ENCODE measurements around the gene TUBGCP6. TPM values are rescaled to one million over a fixed set of nuclear protein-coding genes. Genes with fewer than 3 reads are reported as not detected.

TUBGCP6 gene
- total and polyA plus RNA-seq, 10 of the 15 experiments (the other 5 are each of a cell fraction or from before 2014, with no cell fraction given), result 0.74 to 41.4 (median 19.4) TPM

DNA sequence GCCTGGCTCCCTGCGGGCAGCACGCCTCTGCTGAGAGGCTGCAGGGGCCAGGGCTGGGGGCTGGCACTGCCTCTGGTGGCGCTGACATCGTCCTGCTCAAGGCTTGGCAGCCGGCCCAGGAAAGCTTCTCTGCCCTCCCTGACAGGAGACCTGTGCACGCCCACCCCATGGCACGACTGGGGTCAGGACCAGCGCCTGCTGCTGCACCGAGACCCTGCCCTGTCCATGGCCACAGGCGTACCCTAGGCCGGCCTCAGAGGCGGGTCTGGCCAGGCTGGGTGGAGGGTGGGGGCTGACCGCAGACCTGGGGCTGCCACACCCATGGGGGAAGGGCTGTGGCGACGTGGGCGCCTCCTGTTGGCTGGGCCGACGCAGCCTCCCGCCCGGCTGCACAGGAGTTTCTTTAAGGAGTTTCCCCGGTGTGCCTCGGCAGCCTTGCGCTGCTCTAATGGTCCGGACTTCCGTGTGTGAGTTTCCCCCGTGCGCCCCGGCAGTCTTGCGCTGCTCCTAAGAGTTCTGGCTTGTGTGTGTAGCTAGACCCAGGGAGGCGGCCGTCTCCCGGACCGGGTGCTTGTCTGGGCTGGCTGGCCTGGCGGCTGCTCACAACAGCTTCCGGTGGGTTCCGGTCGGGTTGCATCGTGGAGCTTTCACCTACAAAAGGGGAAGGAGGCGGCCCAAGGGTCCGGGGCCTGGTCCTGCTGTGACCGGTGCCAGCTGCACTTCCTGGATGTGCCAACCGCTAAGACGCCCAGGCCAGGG lies 54.5 kb downstream of the TUBGCP6 start:
- Histone ChIP-seq H4K20me1 (ENCODE audit: control insufficient read depth, insufficient read depth) (no peaks in the 10 kb centered on the region), H3K79me2 (ENCODE audit: control insufficient read depth, insufficient read depth, low read length) (peaks cover 75% of the 10 kb centered on the region), H3K27me3 (replicated peaks in 1 of 2; ENCODE audit: control insufficient read depth in 2 of 2, insufficient read depth in 2 of 2, low read length in 1 of 2) (no peaks in the 10 kb centered on the region), H3K4me2 (ENCODE audit: control insufficient read depth, insufficient read depth) (peak overlapping the region; percentile 90), H3K27ac (ENCODE audit: control insufficient read depth, insufficient read depth) (peak overlapping the region; percentile 98), H3K36me3 (ENCODE audit: control insufficient read depth in 2 of 2, insufficient read depth in 2 of 2, low read length in 1 of 2) (peaks cover 0 to 24% of the 10 kb centered on the region in 2 experiments; a peak in 3 of 4 replicates), H3K9ac (ENCODE audit: control insufficient read depth, insufficient read depth, low read length) (peak overlapping the region; percentile 89), H2AFZ (ENCODE audit: control insufficient read depth, low read depth, low read length) (no peak overlapping the region; the same call in 1 of the 2 replicates), H3K4me3 (peak overlapping the region; percentile 64), H3K9me3 (replicated peaks; ENCODE audit: control insufficient read depth, insufficient read depth, low read length) (no peaks in the 10 kb centered on the region), H3K4me1 (ENCODE audit: control insufficient read depth, insufficient read depth, low read length) (peaks cover 73% of the 10 kb centered on the region)
- intact Hi-C loops (cut with micrococcal nuclease; ENCODE audit: unreplicated experiment) (loop anchor here (10.0 kb wide), 1 partner anchor 256 kb away; no protein-coding TSS in a partner anchor), in situ Hi-C loops (cut with MboI) (no loop called here)
- whole genome bisulfite sequencing (ENCODE audit: insufficient coverage, insufficient replicate concordance, low lambda C conversion rate, missing lambda C conversion rate), result 0% methylated on average over 40 of the region's 43 CpGs
- RAD21 ChIA-PET (ENCODE audit: unreplicated experiment), result interaction anchor here (0.6 to 2.1 kb wide), 8 partner anchors 11 to 309 kb away, joined by 3 to 5 read pairs (median 4); no protein-coding TSS in a partner anchor
- ATAC-seq (peak; percentile 58), FAIRE-seq (peak; percentile 97), DNase-seq (ENCODE audit: low read depth, low spot score) (peak; percentile 76)
- CTCF ChIA-PET, result interaction anchor here (0.9 to 2.1 kb wide), 4 partner anchors 12 to 60 kb away, joined by 3 to 5 read pairs (median 3); partner anchors contain the start of gene HDAC10
- BruUV-seq (replicated peaks), result no TSS peak
- SMC1A ChIA-PET (ENCODE audit: uncharacterized antibody, unreplicated experiment), result no interaction called here
- POLR2A ChIA-PET, result interaction anchor here (0.6 to 2.2 kb wide), 10 partner anchors 10 to 349 kb away, joined by 3 to 6 read pairs (median 3); no protein-coding TSS in a partner anchor
- TF ChIP-seq, protein P1, sequence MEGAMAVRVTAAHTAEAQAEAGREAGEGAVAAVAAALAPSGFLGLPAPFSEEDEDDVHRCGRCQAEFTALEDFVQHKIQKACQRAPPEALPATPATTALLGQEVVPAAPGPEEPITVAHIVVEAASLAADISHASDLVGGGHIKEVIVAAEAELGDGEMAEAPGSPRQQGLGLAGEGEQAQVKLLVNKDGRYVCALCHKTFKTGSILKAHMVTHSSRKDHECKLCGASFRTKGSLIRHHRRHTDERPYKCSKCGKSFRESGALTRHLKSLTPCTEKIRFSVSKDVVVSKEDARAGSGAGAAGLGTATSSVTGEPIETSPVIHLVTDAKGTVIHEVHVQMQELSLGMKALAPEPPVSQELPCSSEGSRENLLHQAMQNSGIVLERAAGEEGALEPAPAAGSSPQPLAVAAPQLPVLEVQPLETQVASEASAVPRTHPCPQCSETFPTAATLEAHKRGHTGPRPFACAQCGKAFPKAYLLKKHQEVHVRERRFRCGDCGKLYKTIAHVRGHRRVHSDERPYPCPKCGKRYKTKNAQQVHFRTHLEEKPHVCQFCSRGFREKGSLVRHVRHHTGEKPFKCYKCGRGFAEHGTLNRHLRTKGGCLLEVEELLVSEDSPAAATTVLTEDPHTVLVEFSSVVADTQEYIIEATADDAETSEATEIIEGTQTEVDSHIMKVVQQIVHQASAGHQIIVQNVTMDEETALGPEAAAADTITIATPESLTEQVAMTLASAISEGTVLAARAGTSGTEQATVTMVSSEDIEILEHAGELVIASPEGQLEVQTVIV (IDR thresholded peaks at IDR 0.05; ENCODE audit: borderline replicate concordance, partially characterized antibody), result no peak
- TF ChIP-seq CEBPZ (IDR thresholded peaks at IDR 0.05; ENCODE audit: low read depth, low read length), result no peak
- TF ChIP-seq, protein P2, sequence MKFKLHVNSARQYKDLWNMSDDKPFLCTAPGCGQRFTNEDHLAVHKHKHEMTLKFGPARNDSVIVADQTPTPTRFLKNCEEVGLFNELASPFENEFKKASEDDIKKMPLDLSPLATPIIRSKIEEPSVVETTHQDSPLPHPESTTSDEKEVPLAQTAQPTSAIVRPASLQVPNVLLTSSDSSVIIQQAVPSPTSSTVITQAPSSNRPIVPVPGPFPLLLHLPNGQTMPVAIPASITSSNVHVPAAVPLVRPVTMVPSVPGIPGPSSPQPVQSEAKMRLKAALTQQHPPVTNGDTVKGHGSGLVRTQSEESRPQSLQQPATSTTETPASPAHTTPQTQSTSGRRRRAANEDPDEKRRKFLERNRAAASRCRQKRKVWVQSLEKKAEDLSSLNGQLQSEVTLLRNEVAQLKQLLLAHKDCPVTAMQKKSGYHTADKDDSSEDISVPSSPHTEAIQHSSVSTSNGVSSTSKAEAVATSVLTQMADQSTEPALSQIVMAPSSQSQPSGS (IDR thresholded peaks at IDR 0.05; ENCODE audit: low read length), result no peak
- TF ChIP-seq IKZF2 (IDR thresholded peaks at IDR 0.05), result no peak; a peak in 1 of 4 replicates
- no peak for TF ChIP-seq ATF3 (IDR thresholded peaks at IDR 0.05; ENCODE audit: borderline replicate concordance, extremely low read depth, low read depth, low read length)
- TF ChIP-seq, protein P3, sequence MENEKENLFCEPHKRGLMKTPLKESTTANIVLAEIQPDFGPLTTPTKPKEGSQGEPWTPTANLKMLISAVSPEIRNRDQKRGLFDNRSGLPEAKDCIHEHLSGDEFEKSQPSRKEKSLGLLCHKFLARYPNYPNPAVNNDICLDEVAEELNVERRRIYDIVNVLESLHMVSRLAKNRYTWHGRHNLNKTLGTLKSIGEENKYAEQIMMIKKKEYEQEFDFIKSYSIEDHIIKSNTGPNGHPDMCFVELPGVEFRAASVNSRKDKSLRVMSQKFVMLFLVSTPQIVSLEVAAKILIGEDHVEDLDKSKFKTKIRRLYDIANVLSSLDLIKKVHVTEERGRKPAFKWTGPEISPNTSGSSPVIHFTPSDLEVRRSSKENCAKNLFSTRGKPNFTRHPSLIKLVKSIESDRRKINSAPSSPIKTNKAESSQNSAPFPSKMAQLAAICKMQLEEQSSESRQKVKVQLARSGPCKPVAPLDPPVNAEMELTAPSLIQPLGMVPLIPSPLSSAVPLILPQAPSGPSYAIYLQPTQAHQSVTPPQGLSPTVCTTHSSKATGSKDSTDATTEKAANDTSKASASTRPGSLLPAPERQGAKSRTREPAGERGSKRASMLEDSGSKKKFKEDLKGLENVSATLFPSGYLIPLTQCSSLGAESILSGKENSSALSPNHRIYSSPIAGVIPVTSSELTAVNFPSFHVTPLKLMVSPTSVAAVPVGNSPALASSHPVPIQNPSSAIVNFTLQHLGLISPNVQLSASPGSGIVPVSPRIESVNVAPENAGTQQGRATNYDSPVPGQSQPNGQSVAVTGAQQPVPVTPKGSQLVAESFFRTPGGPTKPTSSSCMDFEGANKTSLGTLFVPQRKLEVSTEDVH (IDR thresholded peaks at IDR 0.05; ENCODE audit: low read depth, partially characterized antibody), result no peak
- 0 out of 2 replicates have a peak, but pooled peaks have one; percentile 43 for TF ChIP-seq TCF3 (IDR thresholded peaks at IDR 0.05; ENCODE audit: borderline replicate concordance, insufficient read depth, low read depth, low read length)
- no peak for TF ChIP-seq EZH2 (IDR thresholded peaks at IDR 0.05; ENCODE audit: borderline replicate concordance, control insufficient read depth, low read depth, low read length)
- no peak for TF ChIP-seq KDM1A (IDR thresholded peaks at IDR 0.05; ENCODE audit: borderline replicate concordance)
- no peak; the same call in 1 of the 2 replicates for TF ChIP-seq SIN3A (IDR thresholded peaks at IDR 0.05; ENCODE audit: low read depth, low read length)
